RKO (cell line): ENCODE measurements around the gene TCERG1L.

Experiments used
- DNase-seq: peaks from one replicate; pipeline ENCODE4 v3.0.0-alpha.2; 2016; ENCODE audit warnings: low spot score

The TCERG1L gene

DNA sequence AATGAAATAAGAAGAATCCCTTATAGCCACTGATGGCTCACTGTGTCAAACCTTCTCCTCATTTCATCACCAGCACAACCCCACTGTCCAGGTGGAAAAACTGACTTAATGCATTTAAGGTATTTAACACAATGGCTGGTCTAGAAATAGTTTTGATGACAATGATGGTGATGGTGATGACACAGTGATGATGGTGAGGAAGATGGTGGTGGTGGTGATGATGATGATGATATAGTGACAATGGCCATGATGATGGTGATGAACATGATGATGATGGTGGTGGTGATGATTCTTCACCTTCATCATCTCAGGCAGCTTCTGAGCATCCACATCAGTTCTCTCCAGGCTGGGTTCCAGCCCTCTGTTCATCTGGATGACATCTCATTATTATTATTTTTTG, 186.6 kb downstream of the TCERG1L start:
- no peak for DNase-seq

DNA sequence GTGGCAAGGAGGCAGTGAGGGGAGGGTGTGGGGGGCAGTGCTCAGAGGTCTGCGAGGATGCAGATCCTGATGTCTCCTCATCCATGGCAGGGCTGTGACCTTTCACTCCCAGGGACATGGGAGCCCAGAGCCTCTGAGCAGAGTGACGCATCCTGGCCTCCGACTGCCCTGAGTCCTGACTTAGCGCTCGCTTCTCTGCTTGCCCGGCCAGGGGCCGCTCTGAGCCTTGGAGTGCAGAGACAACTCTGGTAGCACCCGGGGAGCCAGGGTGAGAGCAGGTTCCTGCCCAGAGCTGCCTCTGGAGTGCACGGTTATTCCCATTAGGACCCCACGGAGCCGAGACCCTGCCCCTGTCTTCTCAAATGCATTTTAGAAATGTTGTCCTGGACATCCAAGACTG, 188.0 kb downstream of the TCERG1L start:
- no peak for DNase-seq

DNA sequence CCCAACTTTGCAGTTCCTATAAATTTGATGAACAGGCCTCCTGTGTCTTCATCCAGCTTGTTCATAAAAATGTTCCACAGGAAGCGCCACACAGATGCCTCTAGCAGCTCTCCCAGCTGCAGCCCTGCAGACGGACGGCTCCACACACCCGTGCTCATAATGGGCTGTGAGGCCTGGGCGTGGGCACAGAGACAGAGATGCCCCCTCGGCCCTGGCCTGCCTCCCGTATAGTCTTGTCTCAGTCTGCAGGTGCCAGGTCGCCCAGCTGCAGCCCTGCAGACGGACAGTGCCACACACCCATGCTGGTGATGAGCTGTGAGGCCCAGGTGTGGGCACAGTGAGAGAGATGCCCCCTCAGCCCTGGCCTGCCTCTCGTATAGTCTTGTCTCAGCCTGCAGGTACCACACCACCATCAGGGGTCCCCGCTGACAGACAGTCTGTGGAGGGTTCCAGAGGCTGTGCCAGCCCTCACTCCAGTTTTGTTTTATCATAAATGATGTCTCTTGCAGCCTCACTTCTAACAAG, 189.9 kb downstream of the TCERG1L start:
- no peak for DNase-seq

DNA sequence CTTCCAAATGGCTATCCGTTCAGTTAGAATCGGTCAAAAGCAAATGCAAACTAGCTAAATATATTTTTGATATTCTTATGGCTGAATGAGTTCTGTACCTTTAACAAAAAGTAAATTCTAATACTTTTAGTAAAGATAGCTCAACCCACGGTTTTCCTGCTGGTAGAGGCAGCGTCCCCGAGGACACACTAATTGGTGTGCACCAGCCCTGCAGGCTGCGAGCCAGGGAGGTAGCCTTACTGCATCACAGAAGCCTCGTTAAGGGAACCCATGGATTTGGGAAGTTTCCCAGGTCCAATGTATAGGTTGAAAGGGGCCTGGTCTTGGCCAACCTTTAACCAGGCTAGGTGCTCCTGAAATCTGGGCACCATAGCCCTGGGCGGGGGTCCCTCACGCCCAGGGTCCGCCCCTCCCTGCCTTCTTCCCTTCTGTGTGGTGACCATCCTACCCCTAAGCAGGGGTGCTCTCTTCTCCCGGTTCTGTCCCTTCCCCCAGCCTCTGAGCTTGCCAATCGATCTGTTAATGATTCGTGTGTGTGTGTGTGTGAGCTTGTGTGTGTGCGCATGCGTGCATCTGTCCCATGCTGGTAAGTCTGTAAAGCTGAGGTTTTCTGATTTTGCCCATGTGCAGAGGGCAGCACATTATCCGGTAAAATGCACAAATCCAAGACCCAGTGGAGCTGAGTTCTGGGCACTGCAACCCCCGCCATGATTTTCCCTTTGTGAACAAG, 191.7 kb downstream of the TCERG1L start:
- no peak for DNase-seq

DNA sequence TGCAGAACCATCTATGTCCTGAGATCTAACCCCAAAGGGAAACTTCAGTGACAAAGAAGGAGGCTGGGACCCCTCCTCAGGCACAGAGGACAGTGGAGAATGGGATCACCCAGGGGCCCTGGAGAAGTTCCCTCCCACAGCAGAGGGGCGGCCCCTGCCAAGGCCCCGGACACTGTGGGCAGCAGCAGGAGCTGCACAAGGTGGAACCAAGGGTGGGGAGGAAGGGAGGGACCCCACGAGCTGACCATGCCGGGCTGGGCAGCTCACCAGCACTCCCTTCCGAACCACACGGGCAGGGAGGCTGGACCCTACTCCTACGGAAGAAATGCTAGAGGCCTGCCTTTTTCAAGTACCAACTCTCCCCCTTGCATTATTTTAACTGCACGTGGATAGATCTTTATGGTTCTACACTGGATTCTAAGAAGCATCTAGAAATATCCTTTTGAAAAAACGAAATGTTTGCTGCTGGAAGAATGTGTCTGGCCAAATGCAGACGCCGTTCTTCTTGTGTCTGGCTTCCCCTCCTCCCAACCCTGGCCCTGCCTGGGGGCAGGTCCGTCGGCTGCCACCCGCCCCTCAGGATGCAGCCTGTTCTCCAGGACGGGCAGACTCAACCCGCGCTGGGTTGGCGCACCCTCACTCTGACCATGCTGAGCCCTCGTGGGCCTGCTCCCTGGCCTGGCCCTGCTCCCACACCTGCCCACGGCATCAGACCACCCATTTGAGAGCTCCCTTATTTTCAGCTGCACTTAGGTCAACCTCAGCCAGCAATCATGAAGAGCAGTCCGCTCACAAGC, 193.9 kb downstream of the TCERG1L start:
- DNase-seq, result no peak

DNA sequence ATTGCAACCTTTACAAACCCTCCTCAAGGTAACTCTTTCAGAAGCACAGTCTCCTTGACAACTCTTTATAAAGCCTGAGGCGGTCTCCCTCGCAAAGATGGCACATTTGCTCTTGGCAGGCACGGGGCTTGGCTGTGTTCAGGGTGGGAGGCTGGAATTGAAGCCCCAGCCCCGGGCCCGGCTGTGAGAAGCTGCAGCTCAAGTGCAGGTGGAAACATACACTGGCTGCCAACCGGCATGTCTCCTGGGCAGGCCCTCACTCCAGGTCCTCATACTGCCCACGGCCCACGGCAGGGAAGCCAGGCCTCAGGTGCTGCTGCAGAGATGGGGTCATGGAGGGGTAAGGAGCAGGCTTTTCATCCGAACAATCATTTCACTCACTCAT, 194.5 kb downstream of the TCERG1L start:
- no peak for DNase-seq

DNA sequence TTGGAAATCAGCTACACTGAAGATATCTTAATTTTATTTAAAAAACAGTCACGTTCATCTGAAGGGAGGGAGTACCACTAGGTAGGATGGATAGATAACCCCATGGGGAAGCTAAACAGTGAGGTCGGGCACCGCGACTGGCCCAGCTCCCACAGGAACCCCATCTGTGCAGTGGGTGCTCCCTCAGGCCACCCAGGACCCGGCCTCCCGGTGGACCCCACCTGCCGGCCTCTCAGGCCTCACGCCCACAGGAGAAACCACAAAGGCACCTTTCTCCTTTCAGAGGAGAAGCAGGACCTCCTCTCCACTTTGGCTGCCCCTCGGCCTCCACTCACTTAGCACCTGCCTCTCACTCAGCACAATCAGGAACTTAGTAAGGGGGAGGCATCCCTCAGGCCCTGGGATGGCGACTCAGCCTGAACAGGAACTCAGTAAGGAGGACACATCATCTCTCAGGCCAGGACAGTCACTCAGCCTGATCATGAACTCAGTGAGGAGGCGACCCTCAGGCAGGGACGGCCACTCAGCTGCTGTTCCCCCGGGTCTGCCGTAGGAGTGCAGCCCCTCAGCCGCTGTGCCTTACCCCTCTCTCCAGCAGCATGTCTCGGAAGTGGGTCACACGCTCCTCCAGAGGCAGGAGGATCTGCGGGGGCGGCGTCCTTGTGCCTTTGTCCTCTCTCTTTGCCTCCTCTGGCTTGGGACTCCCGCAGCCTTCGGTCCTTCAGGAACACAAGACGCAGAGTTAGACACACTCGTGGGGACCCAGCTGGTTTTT, 195.1 kb downstream of the TCERG1L start:
- no peak for DNase-seq

DNA sequence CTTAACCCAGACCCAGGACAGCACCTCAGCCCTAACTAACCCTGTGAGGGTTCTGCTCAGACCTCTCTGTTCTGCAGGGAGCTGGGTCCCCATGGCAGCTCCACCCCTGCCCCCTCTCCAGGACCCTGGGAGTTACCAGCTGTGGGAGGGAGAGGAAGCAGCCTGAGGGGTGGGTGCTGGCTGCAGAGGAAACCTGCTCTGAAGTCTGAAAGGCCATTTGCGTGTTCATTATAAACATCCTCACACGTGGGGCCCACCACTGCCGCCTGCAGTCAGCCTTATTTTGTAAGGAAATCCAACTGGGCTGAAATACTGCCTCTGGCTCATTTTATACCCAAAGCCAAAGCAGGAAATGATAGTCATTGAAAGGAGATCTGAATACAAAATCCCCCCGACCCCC, 195.7 kb downstream of the TCERG1L start:
- no peak for DNase-seq

DNA sequence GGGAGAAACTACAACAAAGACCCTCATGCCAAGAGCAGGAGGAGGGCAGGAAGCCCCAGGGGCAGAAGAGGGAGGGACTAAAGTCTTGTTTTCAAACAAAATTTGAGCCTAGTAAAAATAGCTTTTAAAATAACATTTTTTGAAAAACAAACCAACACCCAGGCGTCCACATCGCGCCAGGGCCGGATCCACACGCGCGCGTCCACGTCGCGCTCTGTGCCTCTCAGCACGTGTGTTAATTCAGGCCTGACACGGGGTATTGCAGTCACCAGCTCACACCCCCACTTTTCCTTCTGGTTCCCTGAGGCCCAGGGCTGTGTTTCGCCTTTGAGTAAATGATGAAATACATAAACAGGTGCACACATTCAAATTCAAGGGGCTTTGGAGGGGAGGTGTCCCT, 196.2 kb downstream of the TCERG1L start:
- DNase-seq, result no peak

DNA sequence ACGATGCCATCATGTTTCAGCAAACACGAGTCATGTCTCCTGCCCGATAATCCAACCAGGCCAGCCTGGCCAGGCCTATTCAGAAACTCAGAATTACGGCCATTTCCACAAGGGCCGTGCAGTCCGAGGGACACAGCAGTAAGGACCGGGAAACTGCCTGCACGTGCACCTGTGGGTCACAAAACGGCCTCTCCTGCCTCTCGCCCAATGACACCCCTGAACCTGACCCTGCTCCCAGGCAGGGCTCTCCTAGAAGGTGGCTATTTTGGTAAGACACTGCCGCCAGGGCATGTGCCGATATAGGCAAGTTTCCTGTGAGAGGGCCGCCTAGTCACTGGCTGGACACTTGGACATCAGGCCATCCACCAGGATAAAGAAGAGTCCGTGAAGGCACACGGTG, 196.7 kb downstream of the TCERG1L start:
- DNase-seq, result no peak

DNA sequence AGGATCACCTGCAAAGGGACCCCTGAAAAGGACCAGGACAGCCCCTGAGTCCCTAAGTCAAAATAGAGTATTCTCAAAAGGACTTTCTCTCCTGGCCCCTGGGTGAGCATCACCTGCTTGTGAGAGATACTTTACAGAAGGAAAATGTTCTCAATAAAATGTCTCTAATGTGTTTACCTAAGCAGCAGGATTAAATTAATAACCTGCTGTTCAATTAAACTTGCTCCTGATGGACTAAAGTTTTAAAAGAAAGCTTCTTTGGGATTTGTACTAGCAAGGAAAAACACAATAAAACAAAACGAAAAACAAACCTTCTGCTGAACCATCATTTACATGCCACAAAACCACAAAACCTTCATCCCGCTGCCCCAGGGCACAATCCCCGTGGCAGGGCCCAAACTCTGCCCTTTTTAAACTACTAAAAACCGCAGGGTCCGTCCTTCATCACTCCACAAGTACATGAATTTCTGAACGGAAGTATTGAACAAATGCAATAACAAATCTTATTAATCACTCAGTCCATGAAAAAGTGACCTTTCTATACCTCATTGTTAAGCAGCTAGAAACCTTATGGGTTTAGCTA, 197.7 kb downstream of the TCERG1L start:
- no peak for DNase-seq

DNA sequence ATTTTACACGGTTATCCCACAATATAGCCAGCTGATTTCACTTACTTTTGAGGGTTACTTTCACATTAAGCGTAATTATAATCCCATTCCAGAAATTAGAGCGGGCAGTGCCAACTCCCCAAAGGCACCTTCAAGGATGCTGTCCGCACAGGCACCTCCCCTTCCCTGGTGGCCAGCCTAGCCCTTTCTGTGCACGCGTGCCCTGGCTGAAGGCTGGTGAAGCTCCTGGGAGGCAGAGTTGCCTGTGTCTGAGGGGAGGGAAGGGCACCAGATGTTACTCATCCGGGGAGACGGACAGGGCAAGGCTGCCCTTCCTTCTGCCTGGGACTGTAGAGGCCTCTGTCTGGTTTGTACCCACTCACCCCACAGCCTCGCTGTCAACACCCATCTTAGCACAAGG, 198.4 kb downstream of the TCERG1L start:
- DNase-seq, result no peak

DNA sequence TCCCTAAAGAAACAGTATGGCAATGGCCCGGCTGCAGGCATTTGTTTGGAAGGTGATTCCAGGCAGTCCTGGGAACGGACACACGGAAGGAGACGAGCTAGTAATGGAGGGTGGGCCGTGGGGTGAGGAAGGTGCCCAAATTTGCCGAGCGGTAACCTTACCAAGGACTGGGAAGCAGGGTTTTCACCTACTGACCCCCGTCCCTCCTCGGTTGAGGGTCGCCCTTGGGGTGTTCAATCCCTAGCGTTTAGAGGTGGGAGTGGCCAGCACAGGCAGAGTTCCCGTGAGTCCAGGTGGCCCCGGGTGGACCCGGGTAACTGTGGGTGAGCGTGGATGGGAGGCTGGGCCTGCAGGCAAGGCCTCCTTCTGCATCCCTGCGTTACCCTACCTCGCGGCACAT, 198.8 kb downstream of the TCERG1L start:
- no peak for DNase-seq

DNA sequence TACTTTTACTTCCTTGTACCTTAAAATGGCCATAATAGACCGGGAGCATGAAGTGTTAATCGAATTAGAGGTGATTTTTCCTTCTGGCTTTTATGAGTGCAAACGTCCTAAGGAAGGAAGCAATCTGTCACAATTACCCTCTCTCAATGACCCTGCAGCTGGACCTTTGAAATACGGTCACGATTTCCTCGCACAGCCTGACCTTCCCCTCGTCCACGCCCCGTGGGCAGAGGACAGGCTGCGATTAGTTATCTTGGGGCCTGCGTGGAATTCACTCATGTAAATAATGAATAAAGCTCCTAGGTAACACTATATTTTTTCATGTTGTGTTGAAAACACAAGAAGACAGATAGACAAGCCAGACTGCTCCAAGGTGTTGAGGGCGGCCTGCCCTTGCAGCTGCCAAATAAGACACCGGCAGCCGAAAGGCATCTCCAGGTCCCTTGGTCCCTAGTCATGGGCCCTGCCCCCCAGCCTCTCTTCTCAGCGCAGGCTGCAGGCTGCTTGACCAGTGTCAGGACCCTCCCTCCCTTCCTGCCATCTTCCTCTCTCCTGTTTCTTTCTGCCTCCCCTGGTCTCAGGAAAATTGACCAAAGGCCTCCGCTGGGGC, 199.9 kb downstream of the TCERG1L start:
- DNase-seq, result no peak

DNA sequence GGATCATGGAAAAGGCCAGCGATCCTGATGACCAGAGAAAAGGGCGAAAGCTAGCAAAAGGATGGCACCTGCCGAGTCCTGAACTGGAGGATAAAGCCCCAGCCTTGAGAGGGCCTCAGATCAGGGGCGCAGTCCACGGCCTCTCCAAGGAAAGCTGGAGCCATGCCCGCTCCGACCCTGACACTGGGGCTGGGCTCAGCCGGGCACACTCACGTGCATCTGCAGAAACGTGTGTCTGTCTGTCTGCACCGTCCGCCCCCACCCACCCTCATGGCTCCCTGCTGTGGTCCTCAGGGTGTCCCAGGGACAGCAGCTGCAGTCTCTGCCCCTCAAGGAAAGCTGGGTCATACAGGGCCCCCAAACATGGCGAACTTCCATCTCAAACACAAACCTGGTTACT, 200.5 kb downstream of the TCERG1L start:
- no peak for DNase-seq

DNA sequence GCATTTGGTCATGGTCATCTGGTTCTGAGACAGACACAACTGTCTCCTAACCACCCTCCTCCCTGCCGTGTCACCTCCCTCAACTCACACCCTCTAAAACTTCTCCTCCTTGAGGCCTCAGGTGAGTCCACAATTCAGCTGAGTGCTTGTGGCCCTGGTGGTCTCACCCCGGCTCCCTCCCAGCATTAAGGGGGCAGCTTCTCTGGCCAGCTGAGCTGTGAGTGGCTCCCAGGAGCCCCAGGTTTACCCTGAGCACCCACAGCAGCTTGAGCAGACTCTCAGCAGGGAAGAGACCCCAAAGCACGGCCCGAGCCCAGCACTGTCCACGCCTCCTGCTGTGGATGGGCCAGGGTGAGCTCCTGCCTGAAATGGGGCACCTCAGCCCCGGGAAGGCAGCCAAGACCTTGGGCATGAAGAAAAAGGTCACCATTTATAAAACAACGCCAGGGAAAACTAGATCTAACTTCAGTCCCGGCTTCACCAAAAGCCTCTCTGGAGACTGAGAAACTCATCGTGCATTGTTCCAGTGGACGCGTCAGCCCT, 201.2 kb downstream of the TCERG1L start:
- DNase-seq, result no peak

DNA sequence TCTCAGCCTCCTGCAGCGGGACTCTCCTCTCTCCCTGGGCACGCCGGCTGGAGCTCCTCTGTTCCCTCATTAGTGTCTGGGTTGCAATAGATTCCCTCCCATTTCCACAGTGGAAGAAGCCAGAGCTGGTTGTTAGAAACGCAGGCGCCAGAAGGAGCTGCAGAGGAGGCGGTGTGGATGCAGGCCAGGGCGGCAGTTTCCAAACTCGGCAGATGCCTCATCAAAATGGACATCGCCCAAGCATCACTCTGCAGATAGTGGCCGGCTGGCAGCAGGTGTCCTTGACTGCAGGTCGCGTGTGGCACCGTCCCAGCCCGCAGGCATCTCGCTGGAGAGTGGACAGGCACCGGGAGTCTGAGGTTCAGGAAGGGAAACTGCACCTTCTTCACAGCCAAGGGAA, 201.8 kb downstream of the TCERG1L start:
- DNase-seq, result no peak

DNA sequence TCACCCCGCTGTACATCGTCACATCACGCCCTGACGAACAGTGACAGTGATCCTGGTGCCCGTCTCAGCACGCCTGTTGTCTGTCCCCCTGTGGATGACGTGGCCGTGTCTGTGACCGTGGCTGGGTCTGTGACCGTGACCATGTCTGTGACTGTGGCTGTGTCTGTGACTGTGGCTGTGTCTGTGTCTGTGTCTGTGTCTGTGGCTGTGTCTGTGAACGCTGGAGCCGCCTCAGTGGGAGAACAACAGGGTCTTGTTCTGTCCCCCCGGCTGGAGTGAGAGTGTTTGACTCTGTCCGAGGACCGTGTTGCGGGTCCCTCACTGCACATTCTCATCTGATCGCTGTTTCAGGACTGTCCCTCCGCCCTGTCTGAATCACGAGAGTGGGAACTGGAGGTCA, 202.2 kb downstream of the TCERG1L start:
- DNase-seq, result no peak

DNA sequence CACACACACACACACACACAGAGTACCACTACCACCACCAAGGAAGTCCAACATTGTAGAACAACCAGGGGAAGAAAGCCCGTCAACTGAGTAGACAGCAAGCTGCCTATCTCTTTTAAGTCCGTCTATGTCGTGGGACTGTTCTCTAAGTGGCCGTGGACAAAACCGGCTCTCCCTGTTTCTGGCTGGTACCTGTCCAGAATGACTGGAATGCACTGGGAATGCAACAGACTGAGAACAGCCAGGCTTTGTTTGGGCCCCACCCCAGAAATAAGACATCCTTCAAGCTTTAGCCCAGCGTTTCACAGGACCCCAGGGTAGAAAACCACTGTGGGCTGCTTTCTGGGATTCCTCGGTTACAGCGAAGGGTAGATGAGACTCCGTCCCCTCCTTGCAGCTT, 203.6 kb downstream of the TCERG1L start:
- DNase-seq, result no peak

DNA sequence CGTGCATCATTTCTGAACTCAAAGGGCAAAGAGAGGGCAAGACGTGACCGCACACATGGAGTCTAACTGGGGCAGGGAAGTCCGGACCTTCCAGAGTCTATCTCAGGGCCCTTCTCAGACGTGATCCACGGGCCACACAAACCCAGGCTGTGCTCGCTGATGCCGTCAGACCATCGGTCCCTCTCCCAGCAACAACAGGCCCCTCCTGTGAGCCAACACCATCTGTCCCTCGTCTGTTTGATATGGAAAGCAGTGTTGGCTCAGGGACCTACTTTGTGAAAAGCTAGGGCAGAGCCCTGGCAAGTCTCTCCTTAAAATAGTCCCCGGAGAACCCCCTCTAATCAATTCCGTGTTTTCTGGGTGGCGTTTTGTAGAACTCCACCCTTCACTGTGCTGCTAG, 208.8 kb downstream of the TCERG1L start:
- DNase-seq, result no peak

DNA sequence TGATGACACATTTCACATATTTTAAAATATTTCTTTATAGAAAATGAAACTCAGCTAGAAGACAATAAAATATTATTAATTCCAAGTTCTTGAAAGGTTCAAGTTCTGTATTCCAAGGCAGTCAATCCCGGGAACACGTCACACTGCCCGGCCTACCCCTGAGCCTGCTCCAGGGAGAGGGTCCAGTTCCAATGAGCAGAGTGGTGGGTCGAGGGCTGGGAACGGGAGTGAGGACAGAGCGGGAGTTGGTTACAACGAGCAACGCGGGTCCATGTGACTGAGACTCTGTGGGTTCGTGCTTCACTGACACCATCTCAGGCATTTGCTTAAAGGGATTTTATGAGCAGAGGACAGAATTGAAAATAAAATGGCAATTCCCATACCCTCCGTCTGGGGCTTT, 209.4 kb downstream of the TCERG1L start:
- no peak for DNase-seq
